Measurements from ENCODE around the gene TSHZ2. TPM values are rescaled to one million over a fixed set of nuclear protein-coding genes. Genes with fewer than 3 reads are reported as not detected.

Gene TSHZ2
- polyA plus RNA-seq, 1 donor from 2014 or later = 4.6 TPM

- H3K27ac ChIP-seq (ENCODE audit: low read length) = no peak overlapping the region
Observed at GRCh38 chr20:53255102-53255710, 283.0 kb downstream of the TSHZ2 start.

GRCh38 chr20:53258741-53259140 is 286.6 kb downstream of the TSHZ2 start:
- H2AFZ ChIP-seq (ENCODE audit: low read depth, low read length) = no peak overlapping the region
- no peaks in the 10 kb centered on the region for H3K79me2 ChIP-seq (replicated peaks; ENCODE audit: insufficient read depth, low read length)
- H3K4me3 ChIP-seq (ENCODE audit: low read length) = no peak overlapping the region
- no peaks in the 10 kb centered on the region for H3K9me2 ChIP-seq (ENCODE audit: insufficient read depth, low read length)
- no peak overlapping the region for H3K9ac ChIP-seq (ENCODE audit: low read length)
- no peaks in the 10 kb centered on the region for H4K20me1 ChIP-seq (ENCODE audit: insufficient read depth)
- H3K36me3 ChIP-seq (ENCODE audit: insufficient read depth, low read length) = peaks cover 8% of the 10 kb centered on the region
- no peaks in the 10 kb centered on the region for H3F3A ChIP-seq (ENCODE audit: insufficient read depth, low read length, poor library complexity, severe bottlenecking)
- H3K27ac ChIP-seq (ENCODE audit: low read length) = no peak overlapping the region
- H3K4me2 ChIP-seq (ENCODE audit: low read length) = no peak overlapping the region
- H3K9me3 ChIP-seq (ENCODE audit: low read length) = no peaks in the 10 kb centered on the region
- H3K27me3 ChIP-seq (ENCODE audit: insufficient read depth, low read depth, low read length) = no peaks in the 10 kb centered on the region
- TF ChIP-seq CTCF (IDR thresholded peaks at IDR 0.05; ENCODE audit: poor library complexity, severe bottlenecking) = no peak
- TF ChIP-seq REST (IDR thresholded peaks at IDR 0.05; ENCODE audit: borderline replicate concordance) = no peak
- no peak for TF ChIP-seq TAF1 (IDR thresholded peaks at IDR 0.05; ENCODE audit: low read depth)
- TF ChIP-seq EP300 (conservative IDR thresholded peaks at IDR 0.05; ENCODE audit: poor library complexity, severe bottlenecking) = no peak
- TF ChIP-seq SMC3 (conservative IDR thresholded peaks at IDR 0.05; ENCODE audit: poor library complexity) = no peak
- TF ChIP-seq POLR2AphosphoS5 (IDR thresholded peaks at IDR 0.05) = no peak
- TF ChIP-seq MXI1 (conservative IDR thresholded peaks at IDR 0.05; ENCODE audit: poor library complexity, severe bottlenecking) = no peak
- no peak for TF ChIP-seq RAD21 (conservative IDR thresholded peaks at IDR 0.05)

More at GRCh38 chr20:53255102-53255710, 283.0 kb downstream of the TSHZ2 start:
- Histone ChIP-seq H3F3A (ENCODE audit: insufficient read depth, low read length, poor library complexity, severe bottlenecking) (no peaks in the 10 kb centered on the region), H3K4me3 (ENCODE audit: low read length) (no peak overlapping the region), H4K20me1 (ENCODE audit: insufficient read depth) (no peaks in the 10 kb centered on the region), H2AFZ (ENCODE audit: low read depth, low read length) (no peak overlapping the region), H3K9ac (ENCODE audit: low read length) (no peak overlapping the region), H3K36me3 (ENCODE audit: insufficient read depth, low read length) (peaks cover 8% of the 10 kb centered on the region), H3K4me2 (ENCODE audit: low read length) (no peak overlapping the region), H3K9me2 (ENCODE audit: insufficient read depth, low read length) (no peaks in the 10 kb centered on the region), H3K27me3 (ENCODE audit: insufficient read depth, low read depth, low read length) (no peaks in the 10 kb centered on the region), H3K9me3 (ENCODE audit: low read length) (no peaks in the 10 kb centered on the region), H3K79me2 (replicated peaks; ENCODE audit: insufficient read depth, low read length) (no peaks in the 10 kb centered on the region)
- TF ChIP-seq CTCF (IDR thresholded peaks at IDR 0.05; ENCODE audit: poor library complexity, severe bottlenecking) = no peak
- no peak for TF ChIP-seq RAD21 (conservative IDR thresholded peaks at IDR 0.05)
- no peak for TF ChIP-seq REST (IDR thresholded peaks at IDR 0.05; ENCODE audit: borderline replicate concordance)
